ENCODE measurements around the gene MARS1.

MARS1 gene

DNA sequence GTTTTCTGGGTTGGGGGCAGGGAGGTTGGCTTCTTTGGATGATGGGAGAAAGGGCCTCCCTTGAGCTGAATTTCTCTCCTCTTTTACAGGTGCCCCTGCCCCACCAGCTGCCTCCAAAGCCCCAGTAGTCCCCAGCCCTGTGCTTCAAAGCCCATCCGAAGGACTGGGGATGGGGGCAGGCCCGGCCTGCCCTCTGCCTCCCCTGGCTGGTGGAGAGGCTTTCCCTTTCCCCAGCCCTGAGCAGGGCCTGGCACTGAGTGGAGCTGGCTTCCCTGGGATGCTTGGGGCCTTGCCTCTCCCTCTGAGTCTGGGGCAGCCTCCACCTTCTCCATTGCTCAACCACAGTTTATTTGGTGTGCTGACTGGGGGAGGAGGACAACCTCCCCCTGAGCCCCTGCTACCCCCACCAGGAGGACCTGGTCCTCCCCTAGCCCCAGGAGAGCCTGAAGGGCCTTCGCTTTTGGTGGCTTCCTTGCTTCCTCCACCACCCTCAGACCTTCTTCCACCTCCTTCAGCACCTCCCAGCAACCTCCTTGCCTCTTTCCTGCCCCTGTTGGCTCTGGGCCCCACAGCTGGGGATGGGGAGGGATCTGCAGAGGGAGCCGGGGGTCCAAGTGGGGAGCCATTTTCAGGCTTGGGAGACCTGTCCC, 38.7 kb downstream of the MARS1 start:
- Histone ChIP-seq H3K4me1 (peaks cover 44% of the 10 kb centered on the region), H3K4me3 (no peak overlapping the region), H3K36me3 (peaks cover 76% of the 10 kb centered on the region), H3K27me3 (no peaks in the 10 kb centered on the region), H3K27ac (peak overlapping the region; percentile 30; the same call in 1 of the 2 replicates), H3K4me2 (no peak overlapping the region), H3K9me3 (no peaks in the 10 kb centered on the region), H3K9ac (0 out of 2 replicates have a peak overlapping the region, but pooled peaks have one; percentile 38), H4K20me1 (peaks cover 50% of the 10 kb centered on the region)
- TF ChIP-seq Cebpa-rat (IDR thresholded peaks at IDR 0.05) = no peak

DNA sequence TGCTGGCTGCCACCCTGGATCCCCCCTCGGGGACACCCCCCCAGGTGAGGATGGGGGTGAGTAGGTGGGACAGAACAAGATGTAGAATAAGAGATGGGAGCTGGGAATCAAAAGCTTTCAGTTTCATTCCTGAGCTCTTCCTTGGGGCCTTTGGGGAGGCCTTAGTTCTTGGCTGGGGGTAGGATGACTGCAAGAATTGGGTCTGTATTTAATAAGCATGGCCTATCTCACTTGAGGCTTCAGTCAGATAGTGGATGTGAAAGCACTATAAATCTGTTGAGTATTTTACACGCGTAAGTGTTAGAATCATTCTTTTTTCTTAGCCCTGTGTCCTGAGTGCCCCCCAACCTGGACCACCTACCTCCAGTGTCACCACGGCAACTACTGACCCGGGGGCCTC, 39.3 kb downstream of the MARS1 start:
- Histone ChIP-seq H3K4me2 (no peak overlapping the region), H3K9ac (0 out of 2 replicates have a peak overlapping the region, but pooled peaks have one; percentile 38), H3K4me1 (peaks cover 38% of the 10 kb centered on the region), H3K36me3 (peaks cover 82% of the 10 kb centered on the region), H3K27me3 (no peaks in the 10 kb centered on the region), H3K27ac (no peak overlapping the region; the same call in 1 of the 2 replicates), H3K4me3 (no peak overlapping the region), H3K9me3 (no peaks in the 10 kb centered on the region), H4K20me1 (peaks cover 50% of the 10 kb centered on the region)
- TF ChIP-seq Cebpa-rat (IDR thresholded peaks at IDR 0.05) = no peak

DNA sequence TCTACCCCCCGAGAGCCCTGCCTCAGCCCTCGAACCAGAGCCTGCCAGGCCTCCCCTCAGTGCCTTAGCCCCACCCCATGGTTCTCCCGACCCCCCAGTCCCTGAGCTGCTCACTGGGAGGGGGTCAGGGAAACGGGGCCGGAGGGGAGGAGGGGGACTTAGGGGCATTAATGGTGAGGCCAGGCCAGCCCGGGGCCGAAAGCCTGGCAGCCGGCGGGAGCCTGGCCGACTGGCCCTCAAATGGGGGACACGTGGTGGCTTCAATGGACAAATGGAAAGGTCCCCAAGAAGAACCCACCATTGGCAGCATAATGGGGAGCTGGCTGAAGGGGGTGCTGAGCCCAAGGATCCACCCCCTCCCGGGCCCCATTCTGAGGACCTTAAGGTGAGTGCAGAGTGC, 40.3 kb downstream of the MARS1 start:
- H3K9ac ChIP-seq = no peak overlapping the region
- H3K9me3 ChIP-seq = no peaks in the 10 kb centered on the region
- peaks cover 92% of the 10 kb centered on the region for H3K36me3 ChIP-seq
- no peaks in the 10 kb centered on the region for H3K27me3 ChIP-seq
- H3K4me2 ChIP-seq = no peak overlapping the region
- no peak for TF ChIP-seq Cebpa-rat (IDR thresholded peaks at IDR 0.05)
- H3K4me3 ChIP-seq = no peak overlapping the region
- H3K27ac ChIP-seq = no peak overlapping the region
- H3K4me1 ChIP-seq = peaks cover 36% of the 10 kb centered on the region
- peaks cover 49% of the 10 kb centered on the region for H4K20me1 ChIP-seq

DNA sequence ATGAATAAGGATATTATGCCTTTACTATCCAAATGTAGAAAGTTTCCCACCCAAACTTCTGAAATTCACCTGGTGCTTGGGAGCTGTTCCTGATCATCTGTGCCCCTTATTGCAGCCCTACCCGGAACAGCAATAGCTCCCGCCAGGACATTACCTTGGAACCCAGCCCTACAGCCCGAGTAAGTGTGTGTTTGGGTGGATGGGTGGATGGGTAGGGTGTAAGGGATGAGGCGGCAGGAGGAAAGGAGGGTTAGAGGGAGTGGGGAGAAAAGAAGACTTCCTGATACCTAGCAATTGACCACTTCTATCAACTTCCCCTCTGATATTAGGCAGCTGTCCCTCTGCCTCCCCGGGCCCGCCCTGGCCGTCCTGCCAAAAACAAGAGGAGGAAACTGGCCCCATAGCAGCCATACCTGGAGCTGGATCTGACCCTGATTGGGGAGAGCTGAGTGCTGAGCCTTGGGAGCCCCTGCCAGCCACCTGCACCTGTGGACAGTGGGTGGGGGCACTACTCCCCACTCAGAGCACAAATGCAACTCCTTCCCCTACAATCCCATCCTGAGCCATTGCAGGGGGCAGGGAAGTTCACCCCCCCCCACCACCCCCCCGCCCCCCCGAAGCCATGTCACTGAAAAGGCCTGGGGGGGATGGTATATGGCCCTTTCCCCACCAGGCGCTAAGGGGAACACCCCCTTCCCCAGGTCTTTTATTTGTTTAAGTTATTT, 41.1 kb downstream of the MARS1 start:
- Histone ChIP-seq H3K27ac (no peak overlapping the region), H3K4me2 (no peak overlapping the region), H3K27me3 (no peaks in the 10 kb centered on the region), H3K4me3 (no peak overlapping the region), H3K9ac (no peak overlapping the region), H3K36me3 (peaks cover 99% of the 10 kb centered on the region), H3K4me1 (peaks cover 28% of the 10 kb centered on the region), H3K9me3 (no peaks in the 10 kb centered on the region), H4K20me1 (peaks cover 41% of the 10 kb centered on the region)
- TF ChIP-seq Cebpa-rat (IDR thresholded peaks at IDR 0.05) = no peak

DNA sequence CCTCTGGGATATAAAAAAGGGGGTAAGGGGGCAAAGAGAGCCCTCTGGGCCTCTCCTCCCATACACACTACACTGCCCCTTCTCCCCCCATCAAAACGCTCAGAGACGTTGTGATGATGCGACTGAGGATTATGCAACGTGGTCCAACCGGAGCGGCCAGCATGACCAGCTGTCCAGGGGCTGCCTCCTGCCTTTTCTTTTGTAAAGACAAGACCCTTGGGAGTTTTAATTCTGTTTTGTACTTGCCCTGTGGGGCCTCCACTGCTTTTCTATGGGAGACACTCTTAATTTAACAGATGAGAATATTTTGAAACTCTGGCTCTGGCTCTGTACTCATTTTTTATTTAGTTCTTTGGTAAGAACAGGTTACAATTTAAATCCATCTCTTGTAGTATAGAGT, 42.0 kb downstream of the MARS1 start:
- Histone ChIP-seq H3K27ac (no peak overlapping the region), H3K36me3 (peaks cover 99% of the 10 kb centered on the region), H4K20me1 (peaks cover 33% of the 10 kb centered on the region; the same call in 1 of the 2 replicates), H3K27me3 (no peaks in the 10 kb centered on the region), H3K9ac (no peak overlapping the region), H3K4me2 (no peak overlapping the region), H3K4me3 (no peak overlapping the region), H3K9me3 (no peaks in the 10 kb centered on the region), H3K4me1 (peaks cover 20% of the 10 kb centered on the region)
- TF ChIP-seq Cebpa-rat (IDR thresholded peaks at IDR 0.05) = no peak

DNA sequence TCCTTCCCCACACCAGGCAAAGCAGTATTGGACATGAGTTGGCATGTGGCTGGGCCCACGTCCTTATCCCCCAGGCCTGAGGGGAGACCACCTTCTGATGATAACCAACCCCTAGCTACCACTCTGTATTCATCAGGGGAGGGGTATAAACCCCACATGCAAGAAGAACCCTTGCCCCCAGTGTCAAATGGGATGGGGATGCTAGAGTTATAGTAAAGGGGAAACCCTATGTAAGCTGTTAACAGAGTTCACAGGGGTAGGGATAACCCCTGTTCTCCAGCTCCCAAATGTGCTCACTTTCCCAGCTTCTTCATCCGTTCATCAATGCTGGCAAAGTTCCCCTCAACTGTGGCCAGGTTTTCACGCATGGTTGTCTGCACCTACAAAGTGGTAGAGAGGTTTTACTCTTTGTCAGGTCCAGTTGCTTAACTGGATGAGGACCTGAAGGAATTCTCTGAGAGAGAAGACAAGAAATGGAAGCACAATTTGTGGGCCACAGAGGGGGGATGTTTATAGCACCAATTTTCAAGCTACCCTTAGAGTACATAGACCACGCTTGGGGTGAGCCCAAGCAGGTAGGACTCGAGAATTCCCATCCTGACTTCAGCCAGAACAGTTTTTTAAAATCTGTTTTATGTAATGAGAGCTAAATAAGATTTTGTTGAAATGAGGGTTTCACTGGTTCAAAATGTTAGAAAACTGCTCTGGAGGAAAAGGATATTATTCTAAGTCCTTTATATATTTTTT, 42.7 kb downstream of the MARS1 start:
- Histone ChIP-seq H3K27ac (no peak overlapping the region), H3K27me3 (no peaks in the 10 kb centered on the region), H3K36me3 (peaks cover 99% of the 10 kb centered on the region), H3K4me2 (no peak overlapping the region), H4K20me1 (peaks cover 26% of the 10 kb centered on the region; the same call in 1 of the 2 replicates), H3K9ac (no peak overlapping the region; the same call in 1 of the 2 replicates), H3K9me3 (no peaks in the 10 kb centered on the region), H3K4me3 (no peak overlapping the region), H3K4me1 (peaks cover 12% of the 10 kb centered on the region)
- TF ChIP-seq Cebpa-rat (IDR thresholded peaks at IDR 0.05) = no peak

DNA sequence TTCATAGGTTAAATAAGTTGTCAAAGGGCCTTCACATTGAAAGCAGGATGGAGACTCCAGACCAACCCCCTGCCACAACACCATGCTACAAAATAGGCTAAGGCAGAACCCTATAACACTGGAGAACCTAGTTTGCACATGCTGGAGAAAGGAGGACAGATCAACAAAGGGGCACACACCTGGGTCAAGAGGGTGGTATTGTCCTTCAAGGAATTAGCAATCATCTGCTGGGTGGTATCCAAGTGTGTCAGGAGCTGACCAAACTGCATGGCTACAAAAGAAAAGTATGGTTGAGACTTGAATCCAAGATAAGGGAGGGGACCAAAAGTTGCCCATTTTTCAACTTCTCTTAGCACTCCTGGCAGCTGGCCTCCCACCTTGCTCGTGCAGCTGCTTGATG, 44.0 kb downstream of the MARS1 start:
- Histone ChIP-seq H3K4me2 (no peak overlapping the region), H3K9ac (no peak overlapping the region), H3K4me1 (no peaks in the 10 kb centered on the region), H3K4me3 (no peak overlapping the region), H3K27me3 (no peaks in the 10 kb centered on the region), H3K27ac (no peak overlapping the region), H3K9me3 (no peaks in the 10 kb centered on the region), H4K20me1 (peaks cover 15% of the 10 kb centered on the region; the same call in 1 of the 2 replicates), H3K36me3 (peaks cover 99% of the 10 kb centered on the region)
- TF ChIP-seq Cebpa-rat (IDR thresholded peaks at IDR 0.05) = no peak

DNA sequence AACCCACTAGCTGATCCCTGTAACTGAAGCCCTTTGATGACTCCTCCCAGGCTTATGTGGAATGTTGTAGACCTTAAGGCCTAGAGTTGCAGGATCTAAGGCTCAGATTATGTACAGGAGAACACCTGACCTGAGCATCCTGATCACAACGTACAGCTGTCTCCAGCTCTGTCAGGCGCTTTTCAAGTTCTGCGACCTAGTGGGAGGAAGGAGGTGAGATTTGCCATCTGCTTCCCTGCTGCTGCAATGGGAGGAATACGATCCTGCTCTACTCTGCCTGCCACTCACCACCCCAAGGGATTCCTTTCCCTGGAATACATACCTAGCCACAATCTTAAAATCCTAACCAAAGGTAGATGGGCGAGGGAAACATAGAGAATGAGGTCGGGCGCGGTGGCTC, 45.2 kb downstream of the MARS1 start:
- H3K9ac ChIP-seq = no peak overlapping the region
- H3K27me3 ChIP-seq = no peaks in the 10 kb centered on the region
- peaks cover 7% of the 10 kb centered on the region; the same call in 1 of the 2 replicates for H4K20me1 ChIP-seq
- no peak overlapping the region for H3K27ac ChIP-seq
- H3K9me3 ChIP-seq = no peaks in the 10 kb centered on the region
- 0 out of 2 replicates have a peak, but pooled peaks cover 4% of the 10 kb centered on the region for H3K4me1 ChIP-seq
- H3K4me3 ChIP-seq = no peak overlapping the region
- no peak for TF ChIP-seq Cebpa-rat (IDR thresholded peaks at IDR 0.05)
- peaks cover 96% of the 10 kb centered on the region for H3K36me3 ChIP-seq
- no peak overlapping the region for H3K4me2 ChIP-seq

DNA sequence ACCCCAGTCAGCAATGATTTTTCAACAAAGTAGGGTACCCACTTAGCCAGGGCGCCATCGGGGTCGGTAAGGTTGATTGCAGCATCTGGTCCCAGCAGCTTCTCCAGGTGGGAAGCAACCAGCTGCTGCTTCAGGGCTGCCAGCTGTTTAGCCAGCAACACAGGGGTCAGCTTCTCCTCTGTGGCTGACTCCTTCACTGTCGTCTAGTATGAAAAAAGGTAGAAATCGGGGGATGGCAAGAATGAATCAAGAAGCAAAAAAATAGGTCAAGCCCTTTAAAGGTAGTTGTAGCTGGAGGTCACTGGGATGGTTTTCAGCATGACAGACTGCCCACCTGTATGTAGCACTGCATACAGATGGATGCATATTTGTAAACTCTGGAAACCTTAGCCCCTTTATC, 46.4 kb downstream of the MARS1 start:
- Histone ChIP-seq H3K9me3 (no peaks in the 10 kb centered on the region), H3K36me3 (peaks cover 97% of the 10 kb centered on the region), H3K27ac (no peak overlapping the region), H3K27me3 (no peaks in the 10 kb centered on the region), H3K4me3 (no peak overlapping the region), H3K9ac (no peak overlapping the region), H3K4me2 (no peak overlapping the region), H3K4me1 (0 out of 2 replicates have a peak, but pooled peaks cover 4% of the 10 kb centered on the region), H4K20me1 (peaks cover 7% of the 10 kb centered on the region; the same call in 1 of the 2 replicates)
- no peak for TF ChIP-seq Cebpa-rat (IDR thresholded peaks at IDR 0.05)

Data from BLaER1 (cell line).